HepG2 (cell line): ENCODE results near the gene CTNND1.

Experiments used
- ATM ChIP-seq: fragments of 450-650 bp; IDR thresholded peaks from 2 replicates; pipeline ENCODE4 v1.7.1; 2017; ENCODE audit warnings: mild to moderate bottlenecking, borderline replicate concordance
- KAT7 ChIP-seq: IDR thresholded peaks from 2 replicates; pipeline ENCODE4 v1.6.1; 2018; ENCODE audit warnings: borderline replicate concordance, missing compliant biosample characterization
- SUZ12 ChIP-seq: fragments of 150-350 bp; IDR thresholded peaks from 2 replicates; pipeline ENCODE4 v1.6.1; 2014; ENCODE audit warnings: low read depth, low read length
- ZNF468 ChIP-seq: sonication (generic); formaldehyde crosslinking; IDR thresholded peaks from 2 replicates; pipeline ENCODE4 v1.8.0; 2022; ENCODE audit warnings: mild to moderate bottlenecking, moderate library complexity, missing genetic modification reagents

- TF ChIP-seq SUZ12 (no peak), KAT7 (CRISPR knock-in tag) (no peak), ATM (no peak), ZNF468 (CRISPR knock-in tag) (no peak)
These were observed 51.0 kb downstream of the CTNND1 start for GRCh38 chr11:57812634-57813033.
